Spleen (tissue), 7 donors: ENCODE measurements around the gene EYA2.

ENCODE experiments used
- CTCF ChIP-seq, 11 experiments: fragments of 200-600 bp in 7 of 11; fragments of 450-650 bp in 4 of 11; sonication (generic) in 4 of 11; IDR thresholded peaks in 8 of 11; conservative IDR thresholded peaks in 3 of 11; 1 replicate in 7 of 11; 2 replicates in 4 of 11; pipeline versions ENCODE4 v1.4.0 to v1.8.0; 2016 to 2021; ENCODE audit warnings: antibody characterized with exemption in 11 of 11, inconsistent platforms in 4 of 11, mild to moderate bottlenecking in 1 of 11
- POLR2A ChIP-seq, 3 donors: fragments of 450-650 bp; IDR thresholded peaks; one replicate each; pipeline ENCODE4 v1.5.1; 2017; ENCODE audit warnings: antibody characterized with exemption in 3 of 3, mild to moderate bottlenecking in 1 of 3
- donor health status: DM: no; HTN: no; CAD: no; lungs with moderate emphysema.
- donor health status: DM: no; HTN: no; CAD: no.
- donor health status: DM: no; HTN: no; CAD: no.

- no peak for TF ChIP-seq CTCF (IDR thresholded peaks at IDR 0.05 in 8 of 11, conservative IDR thresholded peaks at IDR 0.05 in 3 of 11)
- TF ChIP-seq POLR2A (IDR thresholded peaks at IDR 0.05), result no peak
Measured at GRCh38 chr20:47142774-47143170, 248.1 kb downstream of the EYA2 start.
